ENCODE data around the gene MIP.
A peak's percentile ranks its signal among the peaks of the same experiment; 100 is the strongest.

Gene MIP

GRCh38 chr12:56476143-56476542, 21.7 kb upstream of the MIP start:
- no peak overlapping the region for H3K4me3 ChIP-seq (replicated peaks; ENCODE audit: low read depth, low read length)
- no peak for TF ChIP-seq CTCF (IDR thresholded peaks at IDR 0.05; ENCODE audit: low read length, missing control alignments)
- no peak for DNase-seq (ENCODE audit: low read depth)

- no peak overlapping the region for H3K4me3 ChIP-seq (replicated peaks; ENCODE audit: low read depth, low read length)
- no peak for TF ChIP-seq CTCF (IDR thresholded peaks at IDR 0.05; ENCODE audit: low read length, missing control alignments)
- no peak for DNase-seq (ENCODE audit: low read depth)
Observed at GRCh38 chr12:56474389-56474788, 19.9 kb upstream of the MIP start.

- TF ChIP-seq CTCF (IDR thresholded peaks at IDR 0.05; ENCODE audit: low read length, missing control alignments), result no peak
- DNase-seq (ENCODE audit: low read depth), result no peak
- peak overlapping the region; percentile 100 for H3K4me3 ChIP-seq (replicated peaks; ENCODE audit: low read depth, low read length)
Observed at GRCh38 chr12:56469007-56469930, 14.8 kb upstream of the MIP start.

GRCh38 chr12:56468216-56469006, 14.0 kb upstream of the MIP start, which contains the start of gene SPRYD4:
Gene SPRYD4, plus strand, starts transcription at chr12:56468578. Its CDS starts 14 bp downstream, at chr12:56468592.
- TF ChIP-seq CTCF (IDR thresholded peaks at IDR 0.05; ENCODE audit: low read length, missing control alignments), result peak; percentile 14
- peak within 1 kb of the TSS; percentile 100 for H3K4me3 ChIP-seq (replicated peaks; ENCODE audit: low read depth, low read length)
- peak; percentile 92 for DNase-seq (ENCODE audit: low read depth)

- DNase-seq (ENCODE audit: low read depth), result no peak
- H3K4me3 ChIP-seq (replicated peaks; ENCODE audit: low read depth, low read length), result no peak overlapping the region
- TF ChIP-seq CTCF (IDR thresholded peaks at IDR 0.05; ENCODE audit: low read length, missing control alignments), result no peak
Observed at GRCh38 chr12:56462565-56462964, 8.1 kb upstream of the MIP start.

- no peak for TF ChIP-seq CTCF (IDR thresholded peaks at IDR 0.05; ENCODE audit: low read length, missing control alignments)
- H3K4me3 ChIP-seq (replicated peaks; ENCODE audit: low read depth, low read length), result no peak overlapping the region
- peak; percentile 18 for DNase-seq (ENCODE audit: low read depth)
Observed at GRCh38 chr12:56461235-56462159, 7.0 kb upstream of the MIP start.
